T-helper 1 cell (primary cell): Measurements from ENCODE around the gene MCTP1.

ENCODE experiments used
- DNase-seq, 5 donors: peaks; one replicate each; pipeline ENCODE4 v3.0.0-alpha.2; 2012 to 2020

MCTP1 gene

GRCh38 chr5:95113489-95113888, 171.4 kb downstream of the MCTP1 start:
- no peak for DNase-seq

DNA sequence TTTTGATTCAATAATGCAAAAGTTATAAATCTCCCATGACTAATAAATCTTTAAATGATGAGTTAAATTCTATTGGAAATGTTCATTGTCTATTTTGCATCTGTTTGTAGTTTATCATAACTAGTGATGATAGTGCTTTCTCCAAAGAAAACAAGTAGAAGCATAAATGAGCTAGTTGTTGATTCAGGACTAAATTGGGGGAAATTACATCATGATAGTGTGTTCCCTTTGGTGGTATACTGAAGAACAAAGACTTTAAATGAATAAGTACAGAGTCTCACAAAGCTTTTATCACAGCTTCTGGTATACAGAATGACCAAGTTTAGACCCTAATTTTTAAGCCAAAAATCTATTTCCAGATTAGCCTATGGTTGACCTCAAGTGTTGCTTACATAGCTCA, 173.8 kb downstream of the MCTP1 start:
- no peak for DNase-seq

GRCh38 chr5:95110118-95110517, 174.8 kb downstream of the MCTP1 start:
- DNase-seq, result no peak

- DNase-seq, result no peak
Measured at GRCh38 chr5:95107138-95107537, 177.8 kb downstream of the MCTP1 start.

DNA sequence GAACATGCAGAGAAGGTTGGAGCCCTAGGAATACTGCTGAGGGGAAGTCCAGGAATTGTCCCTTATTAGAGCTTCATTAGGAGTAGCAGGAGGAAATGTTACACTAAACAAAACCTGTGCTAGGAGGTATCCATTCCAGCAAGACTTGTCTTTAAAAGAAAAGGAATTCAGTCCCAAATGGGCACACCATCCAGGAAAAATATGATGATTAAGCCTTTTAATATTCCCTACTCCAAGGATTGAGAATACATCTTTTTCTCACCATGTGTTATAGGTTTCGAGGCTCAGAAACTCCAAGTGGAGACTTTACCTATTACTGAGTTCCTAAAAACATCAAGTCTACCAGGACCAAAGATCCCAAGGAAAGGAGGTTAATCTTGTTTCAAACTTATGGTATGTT, 179.3 kb downstream of the MCTP1 start:
- no peak for DNase-seq

DNA sequence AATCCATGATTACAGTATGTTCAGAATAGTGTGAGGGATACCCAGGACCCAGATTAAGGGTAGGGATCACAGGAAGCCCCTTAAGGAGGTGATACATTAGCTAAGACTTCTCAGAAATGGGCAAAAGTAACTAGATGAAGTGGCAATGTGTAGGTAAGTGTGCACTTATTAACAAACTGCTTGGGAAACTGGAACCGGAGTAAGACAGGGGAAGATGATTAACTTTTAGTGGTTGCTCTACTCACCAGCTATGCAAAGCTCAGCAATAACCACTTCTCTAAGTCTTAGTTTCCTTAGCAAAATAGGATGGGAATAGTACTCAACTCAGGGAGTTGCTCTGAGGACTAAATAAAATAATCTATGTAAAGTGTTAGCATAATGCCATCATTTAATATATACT, 182.2 kb downstream of the MCTP1 start:
- DNase-seq, result no peak

DNA sequence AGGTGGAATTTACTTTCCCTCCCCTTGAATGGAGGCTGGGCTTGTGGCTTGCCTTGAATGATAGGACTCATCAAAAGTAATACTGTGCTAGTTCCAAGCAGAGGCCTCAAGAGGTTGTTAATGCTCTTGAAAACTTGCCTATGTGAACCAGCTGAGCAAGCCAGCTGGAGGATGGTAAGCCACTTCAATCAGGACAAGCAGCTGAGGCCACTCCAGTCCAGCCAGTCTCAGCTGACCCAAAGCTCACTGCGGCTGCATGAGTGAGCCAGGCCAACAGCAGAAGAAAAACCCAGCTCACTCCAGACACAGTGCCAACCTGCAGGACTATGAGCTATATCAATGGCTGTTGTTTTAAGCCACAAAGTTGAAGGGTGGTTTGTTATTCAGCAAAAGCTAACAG, 182.8 kb downstream of the MCTP1 start:
- no peak for DNase-seq

GRCh38 chr5:95100551-95100950, 184.3 kb downstream of the MCTP1 start:
- DNase-seq, result no peak

GRCh38 chr5:95098012-95098411, 186.9 kb downstream of the MCTP1 start:
- DNase-seq, result no peak

GRCh38 chr5:95093211-95093610, 191.7 kb downstream of the MCTP1 start:
- no peak for DNase-seq

- no peak for DNase-seq
Measured at GRCh38 chr5:95090774-95091173, 194.1 kb downstream of the MCTP1 start.

DNA sequence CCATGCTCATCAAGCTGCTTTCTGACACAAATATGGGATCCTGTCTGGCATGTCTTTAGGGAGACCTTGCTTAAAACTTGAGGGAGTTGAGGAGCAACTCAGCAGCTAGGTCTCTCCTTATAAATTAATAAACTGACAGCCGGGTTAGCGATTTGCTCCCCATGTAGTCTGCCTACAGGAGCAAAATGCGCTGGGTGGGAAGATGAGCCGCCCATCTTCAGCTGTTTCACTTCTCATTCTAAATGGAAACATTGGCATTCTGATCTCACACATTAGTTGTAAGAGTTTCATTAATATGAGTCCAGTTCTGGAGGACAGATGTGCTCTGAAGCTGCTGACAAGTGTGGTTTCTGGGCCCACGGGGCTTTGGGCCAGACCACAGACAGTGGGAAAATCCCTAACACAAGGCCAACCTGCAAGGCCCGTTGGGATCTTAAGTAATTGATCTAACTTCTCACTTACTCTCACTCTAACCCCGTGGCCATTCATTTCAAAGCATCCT, 197.0 kb downstream of the MCTP1 start:
- DNase-seq, result no peak

DNA sequence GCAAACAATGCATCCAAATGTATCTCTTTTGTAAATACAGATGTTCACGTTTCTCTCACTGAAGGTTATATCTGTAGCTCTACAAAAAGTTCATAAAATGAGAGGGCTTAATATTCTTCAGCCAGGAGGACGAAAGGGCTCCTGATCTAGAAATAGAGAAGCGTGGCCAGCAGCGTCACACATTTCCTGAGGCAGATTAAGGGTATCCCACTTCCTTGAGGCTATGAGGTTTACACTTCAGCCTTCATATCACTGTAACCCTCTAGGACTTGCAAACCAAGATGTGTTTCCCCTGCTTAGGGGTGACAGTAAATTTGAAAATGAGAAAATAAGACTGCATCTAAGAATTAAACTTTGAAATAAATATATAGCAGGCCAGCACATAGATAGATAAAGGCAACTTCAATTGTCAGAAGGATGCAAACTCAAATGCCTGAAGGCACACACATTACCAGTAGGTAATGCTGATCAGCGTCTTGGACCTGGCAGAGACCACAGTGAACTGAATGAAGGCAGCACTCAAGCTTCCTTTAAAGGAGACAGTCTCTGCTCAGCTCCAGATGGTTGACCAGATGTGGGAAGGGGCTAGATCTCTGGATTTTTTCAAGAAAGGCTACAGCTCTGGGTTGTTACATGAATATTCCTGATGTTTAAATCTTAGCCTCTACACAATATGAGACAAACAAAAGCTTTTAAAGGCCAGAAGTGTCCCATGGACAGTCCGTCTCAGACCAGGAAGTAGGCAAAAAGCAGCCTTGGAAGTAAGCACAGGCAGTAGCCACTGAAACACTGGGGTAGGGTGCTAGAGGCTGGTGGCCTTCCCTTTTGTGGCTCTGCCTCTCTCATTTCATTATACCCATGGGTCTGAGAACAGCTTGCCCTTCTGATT, 197.7 kb downstream of the MCTP1 start:
- no peak for DNase-seq

- DNase-seq, result no peak
Measured at GRCh38 chr5:95084757-95085156, 200.1 kb downstream of the MCTP1 start.

DNA sequence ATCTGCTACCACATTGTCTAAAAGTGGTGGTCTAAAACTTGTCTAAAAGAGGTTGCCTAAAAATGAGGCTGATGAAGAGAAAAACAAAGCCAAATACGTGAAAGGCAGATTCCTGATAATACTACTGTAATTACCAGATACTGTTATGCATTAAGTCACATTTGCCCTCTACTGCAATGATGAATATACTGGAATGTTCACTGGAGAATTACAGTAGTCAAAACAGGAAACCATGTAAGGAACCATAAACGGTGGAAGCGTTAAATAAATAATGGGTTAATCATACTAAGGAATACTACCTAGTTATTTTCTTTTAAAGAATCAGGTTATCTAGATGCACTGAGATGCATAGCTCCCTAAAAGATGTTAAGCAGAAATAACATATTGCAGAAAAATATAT, 201.3 kb downstream of the MCTP1 start:
- DNase-seq, result no peak

GRCh38 chr5:95081982-95082381, 202.9 kb downstream of the MCTP1 start:
- no peak for DNase-seq

- peak in 1 of 5 donors; percentile 77 for DNase-seq
Measured at GRCh38 chr5:95081500-95081960, 203.4 kb downstream of the MCTP1 start.

DNA sequence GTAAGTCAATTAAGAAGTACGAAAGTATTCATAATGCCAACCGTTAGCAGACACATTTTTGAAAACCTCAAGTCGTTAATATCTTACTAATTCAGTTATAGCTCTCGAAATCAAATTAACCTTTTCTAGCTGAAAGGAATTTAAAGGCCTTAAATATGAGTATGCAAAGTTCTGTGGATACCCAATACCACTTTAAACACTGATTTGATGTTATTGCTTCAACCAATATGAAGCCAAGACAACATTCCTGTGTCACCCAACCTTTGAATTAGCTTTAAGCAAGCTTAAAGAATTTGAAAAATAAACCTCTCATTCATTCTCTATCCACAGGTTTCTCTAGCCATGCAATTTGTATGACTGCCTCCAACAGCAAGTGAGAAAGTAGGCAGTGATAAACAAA, 204.5 kb downstream of the MCTP1 start:
- DNase-seq, result no peak

- no peak for DNase-seq
Measured at GRCh38 chr5:95080030-95080429, 204.9 kb downstream of the MCTP1 start.

GRCh38 chr5:95078868-95079267, 206.0 kb downstream of the MCTP1 start:
- no peak for DNase-seq

DNA sequence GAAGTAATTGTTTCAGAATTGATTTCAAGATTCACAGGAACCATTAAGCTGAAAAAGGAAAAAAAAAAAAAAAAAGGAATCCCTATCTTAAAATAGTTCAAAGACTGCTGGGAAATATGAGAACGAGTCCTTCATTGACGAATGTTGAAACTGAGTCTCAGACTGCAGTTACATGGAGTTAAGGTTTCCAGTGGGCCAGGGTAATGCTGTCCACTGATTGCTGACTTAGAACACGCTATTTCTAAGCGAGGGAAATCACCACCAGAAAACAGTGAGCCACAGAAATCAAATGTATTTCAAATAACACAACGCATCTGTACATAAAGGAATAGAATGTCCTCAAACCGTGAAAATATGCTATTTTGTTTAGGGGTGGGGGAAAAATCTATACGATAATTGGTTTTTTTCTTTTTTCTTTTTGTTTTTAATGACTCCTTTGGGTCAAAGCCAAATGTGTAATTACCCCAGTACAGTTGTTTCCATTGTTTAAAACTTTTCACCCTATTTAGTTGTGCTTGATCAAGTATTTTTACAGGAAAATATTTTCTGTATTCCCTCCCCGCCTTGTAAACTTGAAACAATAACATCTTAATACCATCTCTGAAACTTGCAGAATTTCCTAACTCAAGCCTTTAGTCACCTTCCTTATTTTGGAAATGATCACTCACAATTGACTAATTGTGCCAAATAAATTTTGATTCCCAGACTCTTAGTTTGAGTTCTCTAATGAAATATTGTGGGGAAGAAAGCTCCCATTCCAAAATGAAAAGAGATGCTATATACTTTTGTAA, 208.3 kb downstream of the MCTP1 start:
- DNase-seq, result no peak

- DNase-seq, result no peak
Measured at GRCh38 chr5:95075111-95075510, 209.8 kb downstream of the MCTP1 start.

DNA sequence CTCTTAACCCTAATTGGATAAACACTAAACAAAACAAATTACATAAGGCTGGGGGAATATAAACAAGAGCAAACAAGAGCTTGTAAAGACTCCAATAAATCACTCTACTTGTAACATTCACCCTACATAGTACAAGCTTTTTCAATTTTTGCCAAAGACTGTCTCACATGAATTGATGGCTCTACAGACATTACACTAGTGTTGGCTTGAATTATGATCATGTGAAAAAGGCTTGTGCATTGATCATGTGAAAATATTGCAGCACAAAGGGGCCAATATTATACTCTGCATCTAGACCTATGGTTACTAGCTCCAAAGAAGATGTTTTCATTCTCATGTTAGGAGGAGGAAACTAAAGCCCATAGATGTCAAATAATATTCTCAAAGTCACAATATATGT, 212.6 kb downstream of the MCTP1 start:
- no peak for DNase-seq

DNA sequence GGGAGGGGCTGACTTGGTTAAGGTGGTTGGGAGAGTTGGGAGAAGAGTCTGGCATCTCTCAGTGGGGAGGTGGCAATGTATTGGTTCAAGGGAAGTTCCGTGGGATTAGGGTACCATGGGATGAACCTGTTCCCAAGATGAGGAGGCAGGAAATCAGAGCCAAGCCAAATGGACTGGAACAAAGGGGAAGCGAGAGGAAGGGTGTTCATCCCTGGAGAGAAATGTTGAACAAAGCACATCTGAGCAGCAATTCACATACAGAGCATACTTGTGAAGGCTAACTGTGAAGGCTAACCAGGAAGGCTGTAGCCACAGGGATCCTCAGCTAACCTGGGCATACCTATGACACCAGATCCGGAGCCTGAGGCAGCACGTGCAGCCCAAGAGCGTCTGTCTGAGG, 214.0 kb downstream of the MCTP1 start:
- no peak for DNase-seq
